ENCODE data around the gene GAP43. TPM values are rescaled to one million over a fixed set of nuclear protein-coding genes. Genes with fewer than 3 reads are reported as not detected.

Gene GAP43
- total and polyA plus RNA-seq, 2 of the 4 experiments (the other 2 are of a cell fraction): 0.36 to 0.51 TPM

GRCh38 chr3:115692887-115693524, 69.7 kb downstream of the GAP43 start:
- H4K20me1 ChIP-seq (ENCODE audit: insufficient read depth, low read length): no peaks in the 10 kb centered on the region
- H3K9me3 ChIP-seq (ENCODE audit: control insufficient read depth, insufficient read depth, low read length): no peaks in the 10 kb centered on the region
- no peak overlapping the region for H3K56ac ChIP-seq (ENCODE audit: extremely low read depth, insufficient read depth, low read length)
- no peak overlapping the region for H3K4me3 ChIP-seq (ENCODE audit: insufficient read depth, low read depth, low read length)
- no TSS peak for BruUV-seq (replicated peaks)
- peak overlapping the region; percentile 40; the same call in 1 of the 2 replicates for H3K18ac ChIP-seq (ENCODE audit: low read depth, low read length)
- 0 out of 2 replicates have a peak overlapping the region, but pooled peaks have one; percentile 36 for H2BK20ac ChIP-seq (ENCODE audit: low read depth, low read length)
- ATAC-seq (ENCODE audit: low read depth) (peak; percentile 97), DNase-seq (peak; percentile 72)
- no peak overlapping the region for H4K91ac ChIP-seq (ENCODE audit: insufficient read depth, low read depth, low read length)
- no peak overlapping the region; the same call in 1 of the 2 replicates for H2AK5ac ChIP-seq (ENCODE audit: low read depth, low read length)
- peaks cover 5% of the 10 kb centered on the region for H3K4me1 ChIP-seq (ENCODE audit: control insufficient read depth, insufficient read depth, low read length)
- peak overlapping the region; percentile 19; the same call in 1 of the 2 replicates for H3K9ac ChIP-seq (ENCODE audit: low read depth, low read length)
- H3K79me1 ChIP-seq (ENCODE audit: low read depth in 1 of 2, low read length in 2 of 2): no peaks in the 10 kb centered on the region
- 0 out of 2 replicates have a peak overlapping the region, but pooled peaks have one; percentile 47 for H3K4me2 ChIP-seq (ENCODE audit: low read depth, low read length)
- no peak overlapping the region for H2AK9ac ChIP-seq (replicated peaks; ENCODE audit: low read depth, low read length, poor library complexity)
- 0 out of 4 replicates have a peak overlapping the region, but pooled peaks of 1 of the 2 experiments have one; percentile 38 for H4K8ac ChIP-seq (ENCODE audit: low read depth in 2 of 2, low read length in 2 of 2)
- H3K4ac ChIP-seq (ENCODE audit: low read depth, low read length): no peak overlapping the region
- CTCF ChIA-PET: interaction anchor here (0.7 to 2.5 kb wide), 11 partner anchors 11 to 1199 kb away, joined by 3 to 22 read pairs (median 3); partner anchors contain the start of gene GAP43
- peak overlapping the region; percentile 7 for H2AFZ ChIP-seq (replicated peaks; ENCODE audit: low read length, poor library complexity)
- H3K23ac ChIP-seq (ENCODE audit: low read depth, low read length): no peak overlapping the region
- H3K14ac ChIP-seq (replicated peaks; ENCODE audit: low read depth, low read length): no peak overlapping the region
- in situ Hi-C loops (cut with MboI; ENCODE audit: low sequenced_read_pairs) (loop anchor here (5.0 to 25.0 kb wide), 3 partner anchors 124 to 856 kb away; no protein-coding TSS in a partner anchor), dilution Hi-C loops (cut with HindIII; ENCODE audit: low sequenced_read_pairs, unreplicated experiment) (no loop called here), intact Hi-C loops (cut with micrococcal nuclease) (loop anchor here (1.0 to 10.0 kb wide), 7 partner anchors 91 to 866 kb away; partner anchors contain the start of gene ZBTB20)
- H3K9me1 ChIP-seq (ENCODE audit: insufficient read depth, low read length): peaks cover 3% of the 10 kb centered on the region; the same call in 1 of the 2 replicates
- H4K5ac ChIP-seq (ENCODE audit: low read depth, low read length): no peak overlapping the region
- peak overlapping the region; percentile 21; the same call in 1 of the 2 replicates for H2BK120ac ChIP-seq (ENCODE audit: low read depth, low read length)
- POLR2A ChIA-PET (ENCODE audit: unreplicated experiment): no interaction called here
- H2BK15ac ChIP-seq (ENCODE audit: low read depth, low read length): no peak overlapping the region
- H3K27ac ChIP-seq (ENCODE audit: insufficient read depth, low read length): no peak overlapping the region
- no peak overlapping the region for H2BK5ac ChIP-seq (ENCODE audit: low read depth, low read length, poor library complexity, severe bottlenecking)
- no CpG with 5 or more reads among the region's 8 CpGs for WGBS, 2 experiments (ENCODE audit: extremely low coverage in 2 of 2, insufficient read length in 1 of 2)
- no peaks in the 10 kb centered on the region for H3K27me3 ChIP-seq (ENCODE audit: control insufficient read depth, insufficient read depth, low read length)
- H3K36me3 ChIP-seq (ENCODE audit: control insufficient read depth, insufficient read depth, low read length): no peaks in the 10 kb centered on the region
- TF ChIP-seq BHLHE40 (IDR thresholded peaks at IDR 0.05; ENCODE audit: low read depth, low read length): no peak
- TF ChIP-seq MXI1 (IDR thresholded peaks at IDR 0.05; ENCODE audit: borderline replicate concordance, low read depth, low read length): no peak
- no peak for TF ChIP-seq MAZ (IDR thresholded peaks at IDR 0.05; ENCODE audit: borderline replicate concordance, low read depth, low read length)
- no peak for TF ChIP-seq FOS (IDR thresholded peaks at IDR 0.05; ENCODE audit: low read depth, low read length)
- peak; percentile 96 for TF ChIP-seq SMC3 (IDR thresholded peaks at IDR 0.05; ENCODE audit: low read depth, low read length)
- no peak for TF ChIP-seq RFX5 (IDR thresholded peaks at IDR 0.05; ENCODE audit: low read depth, low read length)
- peak; percentile 98 for TF ChIP-seq RAD21 (IDR thresholded peaks at IDR 0.05; ENCODE audit: low read length)
- peak; percentile 86 for TF ChIP-seq CTCF (conservative IDR thresholded peaks at IDR 0.05; ENCODE audit: low read depth, low read length)
- no peak for TF ChIP-seq USF2 (IDR thresholded peaks at IDR 0.05; ENCODE audit: low read depth, low read length)
- TF ChIP-seq CEBPB (IDR thresholded peaks at IDR 0.05; ENCODE audit: low read depth, low read length): peak; percentile 23; the same call in 1 of the 2 replicates
- no peak for TF ChIP-seq RCOR1 (IDR thresholded peaks at IDR 0.05; ENCODE audit: insufficient replicate concordance, low read length)
- no peak for TF ChIP-seq NFE2L2 (IDR thresholded peaks at IDR 0.05; ENCODE audit: low read depth, low read length)
- TF ChIP-seq ELK1 (IDR thresholded peaks at IDR 0.05; ENCODE audit: borderline replicate concordance, low read depth, low read length): no peak
- no peak for TF ChIP-seq MAFK (IDR thresholded peaks at IDR 0.05; ENCODE audit: low read depth, low read length)
